ENCODE measurements around the gene LTC4S.

GRCh38 chr5:179836225-179837019 lies 42.6 kb downstream of the LTC4S start:
- TF ChIP-seq PPARA (CRISPR knock-in tag; IDR thresholded peaks at IDR 0.05; ENCODE audit: borderline replicate concordance), result no peak
- no peak for TF ChIP-seq TOX (CRISPR knock-in tag; IDR thresholded peaks at IDR 0.05; ENCODE audit: borderline replicate concordance)
- no peak for TF ChIP-seq CSRNP3 (CRISPR knock-in tag; IDR thresholded peaks at IDR 0.05)
- no peak for TF ChIP-seq ZFP3 (CRISPR knock-in tag; IDR thresholded peaks at IDR 0.05)
- TF ChIP-seq RARB (CRISPR knock-in tag; IDR thresholded peaks at IDR 0.05), result no peak
- no peak for TF ChIP-seq TSHZ2 (CRISPR knock-in tag; IDR thresholded peaks at IDR 0.05)
- TF ChIP-seq OSR1 (CRISPR knock-in tag; IDR thresholded peaks at IDR 0.05), result no peak
- TF ChIP-seq CREB5 (CRISPR knock-in tag; IDR thresholded peaks at IDR 0.05; ENCODE audit: low read depth), result no peak
- TF ChIP-seq TCF4 (CRISPR knock-in tag; IDR thresholded peaks at IDR 0.05; ENCODE audit: borderline replicate concordance), result no peak
- TF ChIP-seq ESRRG (CRISPR knock-in tag; IDR thresholded peaks at IDR 0.05), result no peak

Measured in SK-N-SH treated with all-trans-retinoic acid at 6 μM for 48 hours (cell line).